GM19328 (cell line): ENCODE results near the gene LMBR1.
"Not testable (repeated sequence)": the region's sequence is repeated elsewhere in the genome, so short reads cannot be mapped to it uniquely, and the experiment has no call there.

Source experiments
- ATAC-seq: cut with Tn5 transposase; IDR thresholded peaks from one replicate; pipeline ENCODE4 v1.9.1; 2021; ENCODE audit warnings: mild to moderate bottlenecking, moderate library complexity; ENCODE audit not compliant: unreplicated experiment

LMBR1 gene

GRCh38 chr7:156665101-156665500 lies 227.9 kb downstream of the LMBR1 start:
- ATAC-seq: no peak

- ATAC-seq: no peak
Measured at GRCh38 chr7:156662277-156662676, 230.7 kb downstream of the LMBR1 start.

- no peak for ATAC-seq
Measured at GRCh38 chr7:156661637-156662036, 231.3 kb downstream of the LMBR1 start.

- no peak for ATAC-seq
Measured at GRCh38 chr7:156659961-156660360, 233.0 kb downstream of the LMBR1 start.

- ATAC-seq: no peak
Measured at GRCh38 chr7:156659203-156659602, 233.8 kb downstream of the LMBR1 start.

- no peak for ATAC-seq
Measured at GRCh38 chr7:156657681-156658080, 235.3 kb downstream of the LMBR1 start.

GRCh38 chr7:156656598-156656997 lies 236.4 kb downstream of the LMBR1 start:
- ATAC-seq: no peak

- no peak for ATAC-seq
Measured at GRCh38 chr7:156655983-156656382, 237.0 kb downstream of the LMBR1 start.

GRCh38 chr7:156655251-156655650 lies 237.7 kb downstream of the LMBR1 start:
- no peak for ATAC-seq

- no peak for ATAC-seq
Measured at GRCh38 chr7:156654511-156655234, 238.3 kb downstream of the LMBR1 start.

- no peak for ATAC-seq
Measured at GRCh38 chr7:156652886-156653568, 240.0 kb downstream of the LMBR1 start.

- no peak for ATAC-seq
Measured at GRCh38 chr7:156651474-156651873, 241.5 kb downstream of the LMBR1 start.

GRCh38 chr7:156650042-156650441 lies 242.9 kb downstream of the LMBR1 start:
- no peak for ATAC-seq

- ATAC-seq: not testable (repeated sequence)
Measured at GRCh38 chr7:156647330-156647729, 245.7 kb downstream of the LMBR1 start.

GRCh38 chr7:156642306-156643045 lies 250.5 kb downstream of the LMBR1 start:
- no peak for ATAC-seq

- ATAC-seq: peak; percentile 41
Measured at GRCh38 chr7:156640949-156641485, 252.0 kb downstream of the LMBR1 start.

- ATAC-seq: peak; percentile 82
Measured at GRCh38 chr7:156640257-156640948, 252.6 kb downstream of the LMBR1 start, which contains the start of gene RNF32. Gene RNF32, plus strand, starts transcription at chr7:156640774. Its CDS starts 3,104 bp downstream, at chr7:156643878.

- no peak for ATAC-seq
Measured at GRCh38 chr7:156639426-156640256, 253.3 kb downstream of the LMBR1 start.

- ATAC-seq: no peak
Measured at GRCh38 chr7:156638443-156639077, 254.4 kb downstream of the LMBR1 start.
